GM19240 (cell line): ENCODE data around the gene KCNH3.
"Not testable (repeated sequence)": the region's sequence is repeated elsewhere in the genome, so short reads cannot be mapped to it uniquely, and the experiment has no call there.

Source experiments
- DNase-seq: peaks from one replicate; pipeline ENCODE4 v3.0.0; 2011; ENCODE audit warnings: low spot score; ENCODE audit not compliant: insufficient read length

The KCNH3 gene

DNA sequence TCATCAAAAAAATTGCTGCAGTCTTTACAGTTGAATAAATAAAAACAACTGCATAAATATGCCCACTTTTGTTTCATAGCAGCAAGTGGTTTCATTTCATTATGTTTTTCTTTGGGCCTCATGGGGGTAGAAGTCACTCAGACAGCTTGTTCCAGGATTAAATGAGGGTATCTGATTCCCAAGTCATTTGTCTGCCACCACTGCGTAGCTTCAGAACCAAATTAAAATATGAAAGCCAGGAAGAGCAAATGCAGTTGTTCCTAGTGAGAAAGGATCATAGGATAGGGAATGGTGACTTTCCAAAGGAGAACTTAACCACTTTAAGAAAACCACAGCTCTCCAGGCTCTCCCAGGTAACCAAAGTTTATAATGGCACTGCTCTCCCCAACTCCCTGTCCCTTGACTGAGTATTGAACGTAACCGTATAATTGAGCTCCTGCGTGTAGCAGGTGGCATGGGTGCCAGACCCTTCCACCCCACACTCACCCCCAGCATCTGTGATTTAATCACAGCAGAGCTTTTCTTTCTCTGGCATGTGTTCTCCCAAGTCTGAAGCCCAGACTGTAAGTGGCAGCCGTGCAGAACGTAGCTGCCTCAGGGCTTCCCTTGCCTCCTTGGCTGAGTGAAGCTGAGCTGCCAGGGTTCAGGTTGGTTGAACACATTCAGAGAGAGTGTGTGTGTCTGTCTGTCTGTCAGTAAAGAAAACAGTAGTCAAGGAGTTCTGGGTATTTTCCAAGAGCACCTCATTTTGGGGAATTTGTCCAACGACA lies 11.3 kb upstream of the KCNH3 start:
- DNase-seq = no peak

- no peak for DNase-seq
Measured at GRCh38 chr12:49529414-49529813, 9.4 kb upstream of the KCNH3 start.

DNA sequence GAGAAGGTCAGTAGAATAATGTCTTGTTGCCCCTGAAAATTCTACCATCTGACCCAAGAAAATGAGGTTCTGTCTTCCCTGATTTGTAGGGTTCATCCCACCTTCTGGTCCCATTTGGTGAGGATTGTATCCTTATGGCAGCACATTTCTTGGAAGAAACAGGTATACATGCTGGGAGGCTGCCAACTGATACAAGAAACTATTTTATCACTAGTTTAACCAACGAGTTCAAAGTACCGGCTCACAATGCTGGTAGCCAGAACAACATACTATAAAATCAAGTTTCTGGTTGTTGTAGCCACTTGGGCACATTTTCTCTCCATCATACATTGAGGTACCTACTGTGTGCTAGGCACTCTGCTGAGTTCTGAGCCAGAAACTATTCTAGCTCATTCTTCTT lies 7.1 kb upstream of the KCNH3 start:
- no peak for DNase-seq

- DNase-seq = no peak
Measured at GRCh38 chr12:49533331-49533730, 5.5 kb upstream of the KCNH3 start.

- DNase-seq = not testable (repeated sequence)
Measured at GRCh38 chr12:49534122-49534521, 4.7 kb upstream of the KCNH3 start.

GRCh38 chr12:49534731-49535278 lies 4.0 kb upstream of the KCNH3 start:
- DNase-seq = no peak

GRCh38 chr12:49535921-49536525 lies 2.8 kb upstream of the KCNH3 start:
- no peak for DNase-seq

- DNase-seq = no peak
Measured at GRCh38 chr12:49536526-49537071, 2.2 kb upstream of the KCNH3 start.

GRCh38 chr12:49537231-49537751 lies 1.5 kb upstream of the KCNH3 start:
- DNase-seq = no peak

- DNase-seq = no peak
Measured at GRCh38 chr12:49537752-49538509, 899 bp upstream of the KCNH3 start.

- no peak for DNase-seq
Measured at GRCh38 chr12:49539406-49540228, 787 bp downstream of the KCNH3 start.

- DNase-seq = no peak
Measured at GRCh38 chr12:49540229-49541139, 1.7 kb downstream of the KCNH3 start.

DNA sequence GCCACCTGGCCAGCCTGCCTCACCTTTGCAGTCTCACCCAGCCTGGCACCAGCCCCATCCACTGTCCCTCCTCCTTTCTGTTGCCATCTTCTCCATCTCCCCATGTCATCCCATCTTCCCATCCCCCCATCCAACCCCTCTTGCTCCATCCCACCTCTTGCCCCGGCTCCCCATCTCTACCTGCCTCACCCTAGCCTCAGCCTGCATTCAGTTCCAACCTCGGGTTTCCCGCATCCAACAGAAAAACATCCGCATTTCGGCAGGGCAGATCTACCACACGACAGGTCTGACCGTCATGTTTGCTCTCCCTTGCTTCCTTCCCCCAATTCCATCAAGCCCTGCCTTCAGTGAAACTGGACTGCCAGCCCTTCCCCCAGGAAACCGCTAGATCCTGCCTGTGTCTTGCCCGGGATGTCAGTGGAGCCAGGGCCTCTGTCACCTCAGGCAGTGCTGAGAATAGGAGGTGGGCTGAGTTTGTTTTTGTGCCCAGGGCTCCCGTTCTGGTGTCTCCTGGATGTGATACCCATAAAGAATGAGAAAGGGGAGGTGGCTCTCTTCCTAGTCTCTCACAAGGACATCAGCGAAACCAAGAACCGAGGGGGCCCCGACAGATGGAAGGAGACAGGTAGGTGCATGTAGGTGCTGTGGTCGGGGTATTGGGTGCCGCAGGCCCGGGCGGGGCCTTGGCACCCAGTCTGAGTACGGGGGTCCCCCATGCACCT lies 2.5 kb downstream of the KCNH3 start:
- DNase-seq = no peak

GRCh38 chr12:49541911-49542505 lies 3.2 kb downstream of the KCNH3 start:
- no peak for DNase-seq

DNA sequence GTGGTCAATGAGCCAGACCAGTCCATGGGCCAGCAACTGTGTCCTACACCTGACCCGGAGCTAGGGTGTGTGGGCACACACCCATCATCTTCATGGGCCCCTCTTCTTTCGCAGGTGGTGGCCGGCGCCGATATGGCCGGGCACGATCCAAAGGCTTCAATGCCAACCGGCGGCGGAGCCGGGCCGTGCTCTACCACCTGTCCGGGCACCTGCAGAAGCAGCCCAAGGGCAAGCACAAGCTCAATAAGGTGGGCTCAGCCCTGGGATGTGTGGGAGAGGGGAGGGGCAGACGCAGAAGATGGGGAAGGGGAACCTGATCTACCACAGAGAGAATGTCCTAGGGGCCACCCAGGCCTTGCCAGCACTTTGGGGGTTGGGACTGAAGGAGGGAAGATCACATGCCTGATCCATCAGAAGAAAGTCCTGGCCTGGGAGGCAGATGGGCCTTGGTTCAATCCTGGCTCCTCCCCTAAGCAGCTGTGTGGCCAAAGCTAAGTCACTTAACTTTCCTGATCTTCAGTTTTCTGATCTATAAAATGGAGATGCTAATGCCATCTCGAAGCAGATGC lies 3.8 kb downstream of the KCNH3 start:
- DNase-seq = no peak

DNA sequence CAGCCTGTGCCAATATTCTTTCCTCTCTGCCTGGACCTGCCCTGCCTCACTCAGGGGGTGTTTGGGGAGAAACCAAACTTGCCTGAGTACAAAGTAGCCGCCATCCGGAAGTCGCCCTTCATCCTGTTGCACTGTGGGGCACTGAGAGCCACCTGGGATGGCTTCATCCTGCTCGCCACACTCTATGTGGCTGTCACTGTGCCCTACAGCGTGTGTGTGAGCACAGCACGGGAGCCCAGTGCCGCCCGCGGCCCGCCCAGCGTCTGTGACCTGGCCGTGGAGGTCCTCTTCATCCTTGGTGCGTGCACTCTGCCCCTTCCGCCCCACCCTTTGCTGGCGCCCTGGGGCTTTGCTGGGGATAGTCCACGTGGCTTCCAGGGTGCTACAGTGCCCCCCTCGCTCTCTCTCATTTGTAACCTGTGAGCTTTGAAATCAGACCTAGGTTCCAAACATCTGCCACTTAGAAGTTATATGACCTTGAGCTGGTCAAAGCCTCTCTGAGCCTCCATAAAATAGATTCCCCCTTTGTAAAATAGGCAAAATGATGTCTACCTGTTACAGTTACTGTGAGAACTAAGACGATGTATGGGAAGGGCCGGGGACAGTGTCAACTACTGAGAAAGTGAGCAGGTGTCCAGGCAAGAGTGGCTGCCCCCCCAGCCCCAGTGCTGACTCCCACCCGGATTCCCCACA lies 4.5 kb downstream of the KCNH3 start:
- DNase-seq = no peak

DNA sequence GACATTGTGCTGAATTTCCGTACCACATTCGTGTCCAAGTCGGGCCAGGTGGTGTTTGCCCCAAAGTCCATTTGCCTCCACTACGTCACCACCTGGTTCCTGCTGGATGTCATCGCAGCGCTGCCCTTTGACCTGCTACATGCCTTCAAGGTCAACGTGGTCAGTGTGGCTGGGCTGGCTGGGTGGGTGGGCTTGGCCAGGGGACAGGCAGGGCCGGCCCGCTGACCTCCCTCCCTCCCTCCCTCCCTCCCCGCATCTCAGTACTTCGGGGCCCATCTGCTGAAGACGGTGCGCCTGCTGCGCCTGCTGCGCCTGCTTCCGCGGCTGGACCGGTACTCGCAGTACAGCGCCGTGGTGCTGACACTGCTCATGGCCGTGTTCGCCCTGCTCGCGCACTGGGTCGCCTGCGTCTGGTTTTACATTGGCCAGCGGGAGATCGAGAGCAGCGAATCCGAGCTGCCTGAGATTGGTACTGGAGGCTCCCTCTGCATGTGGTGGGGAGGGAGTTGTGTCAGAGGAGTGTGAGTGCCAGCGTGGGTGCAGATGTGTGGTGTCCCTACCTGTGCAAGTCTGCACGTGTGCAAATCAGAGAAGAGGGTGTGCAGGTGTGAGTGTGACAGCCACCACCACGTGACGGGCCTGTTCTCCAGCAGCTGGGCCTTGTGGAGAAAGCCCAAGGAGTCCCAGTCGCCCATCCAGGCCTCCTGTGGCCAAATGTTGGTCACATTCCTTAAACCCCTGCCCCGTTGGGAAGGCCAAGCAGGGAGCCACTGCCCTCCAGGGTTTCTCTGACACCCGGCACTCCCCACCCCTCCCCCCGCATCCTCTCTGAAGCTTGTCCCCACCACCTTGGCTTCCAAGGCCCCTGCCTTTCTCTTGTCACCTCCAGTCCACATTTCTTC lies 5.3 kb downstream of the KCNH3 start:
- DNase-seq = no peak
